Ectodermal cell (in vitro differentiated cells): ENCODE data around the gene EBF3.
A peak's percentile ranks its signal among the peaks of the same experiment; 100 is the strongest.

ENCODE experiments used
- H3K27ac ChIP-seq: 2 replicates; pipeline ENCODE4 v1.7.0; 2013; ENCODE audit warnings: mild to moderate bottlenecking, low read depth, low read length; ENCODE audit not compliant: insufficient read depth, poor library complexity, severe bottlenecking
- H3K27me3 ChIP-seq: 2 replicates; pipeline ENCODE4 v1.7.0; 2013; ENCODE audit warnings: mild to moderate bottlenecking, low read length; ENCODE audit not compliant: insufficient read depth, control insufficient read depth, poor library complexity, severe bottlenecking
- H3K36me3 ChIP-seq: one replicate; pipeline ENCODE4 v1.7.0; 2013; ENCODE audit warnings: low read length; ENCODE audit not compliant: control insufficient read depth, insufficient read depth
- H3K4me1 ChIP-seq: one replicate; pipeline ENCODE4 v1.7.0; 2013; ENCODE audit warnings: low read length; ENCODE audit not compliant: control insufficient read depth, insufficient read depth
- H3K4me3 ChIP-seq: 2 replicates; pipeline ENCODE4 v1.7.0; 2013; ENCODE audit warnings: low read depth, low read length, control low read depth; ENCODE audit not compliant: insufficient read depth
- H3K9me3 ChIP-seq: 2 replicates; pipeline ENCODE4 v1.7.0; 2013; ENCODE audit warnings: mild to moderate bottlenecking, low read length, moderate library complexity; ENCODE audit not compliant: control insufficient read depth
- WGBS, 2 experiments: methylation state at CpG; one replicate each; pipeline ENCODE4 v1.1.7; 2013; ENCODE audit warnings: missing lambda C conversion rate in 2 of 2; 5-methylcytosine and 5-hydroxymethylcytosine counted together

The EBF3 gene

DNA sequence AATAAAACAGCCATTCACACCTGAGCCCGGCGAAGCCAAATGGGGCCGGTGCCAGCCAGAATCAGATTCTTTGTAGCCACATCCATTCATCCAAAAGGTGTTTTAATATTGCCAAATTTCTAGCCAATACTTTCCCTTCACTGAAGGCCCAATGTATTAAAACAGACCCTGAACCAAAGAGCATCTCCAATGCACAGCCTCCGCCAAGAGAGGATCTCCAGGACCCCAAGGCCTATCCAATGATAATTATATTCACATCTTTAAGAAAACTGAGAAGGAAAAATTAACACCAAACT, 12.2 kb downstream of the EBF3 start:
- WGBS, 2 experiments = 97% methylated on average over 4 of the region's 4 CpGs
- Histone ChIP-seq H3K27me3 (peaks cover 36% of the 10 kb centered on the region), H3K4me1 (peaks cover 25% of the 10 kb centered on the region), H3K4me3 (no peak overlapping the region), H3K9me3 (no peaks in the 10 kb centered on the region), H3K36me3 (no peaks in the 10 kb centered on the region), H3K27ac (no peak overlapping the region)

DNA sequence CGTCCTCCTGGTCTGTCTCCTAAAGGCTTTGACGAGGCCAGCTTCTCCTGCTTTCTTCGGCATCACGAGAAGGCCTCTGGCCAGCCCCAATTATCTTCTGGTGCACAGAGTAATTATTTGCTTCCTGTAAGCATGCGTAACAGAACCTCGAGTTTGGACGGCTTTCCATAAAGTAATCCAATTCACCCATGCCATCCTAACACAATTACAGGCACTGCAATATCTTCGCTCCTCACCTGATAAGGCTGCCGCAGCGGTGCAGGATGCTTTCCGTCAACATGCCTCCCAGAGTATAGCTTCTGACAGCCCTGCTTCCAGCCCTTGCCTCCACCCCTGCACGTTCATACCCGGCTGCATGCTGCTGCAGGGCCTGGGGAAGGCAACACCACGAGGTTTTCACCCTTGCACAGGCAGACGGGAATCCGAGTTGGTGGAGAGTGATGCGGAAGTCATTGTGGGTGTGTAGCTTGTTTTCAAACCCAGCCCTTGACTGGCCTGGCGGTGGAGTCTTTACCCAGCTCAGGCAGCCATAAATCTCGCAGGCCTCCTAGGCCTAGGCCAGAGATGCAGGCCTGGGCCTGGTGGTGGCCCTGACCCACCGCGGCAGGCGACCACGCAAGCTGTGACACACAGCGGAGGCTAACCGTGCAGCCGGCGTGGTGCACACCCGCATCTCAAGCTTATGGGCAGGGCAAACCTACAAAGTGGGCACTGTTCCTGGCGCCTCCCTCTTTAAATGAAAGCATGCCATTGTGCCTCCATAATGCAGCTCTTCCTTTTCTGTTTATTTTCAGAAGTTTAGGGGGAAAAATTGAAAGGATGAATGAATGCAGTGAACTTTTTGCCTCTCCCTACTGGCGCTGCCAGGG, 12.7 kb downstream of the EBF3 start:
- Histone ChIP-seq H3K4me1 (peaks cover 25% of the 10 kb centered on the region), H3K4me3 (no peak overlapping the region)
- WGBS, 2 experiments = 92 to 93% methylated on average over 30 of the region's 30 CpGs

DNA sequence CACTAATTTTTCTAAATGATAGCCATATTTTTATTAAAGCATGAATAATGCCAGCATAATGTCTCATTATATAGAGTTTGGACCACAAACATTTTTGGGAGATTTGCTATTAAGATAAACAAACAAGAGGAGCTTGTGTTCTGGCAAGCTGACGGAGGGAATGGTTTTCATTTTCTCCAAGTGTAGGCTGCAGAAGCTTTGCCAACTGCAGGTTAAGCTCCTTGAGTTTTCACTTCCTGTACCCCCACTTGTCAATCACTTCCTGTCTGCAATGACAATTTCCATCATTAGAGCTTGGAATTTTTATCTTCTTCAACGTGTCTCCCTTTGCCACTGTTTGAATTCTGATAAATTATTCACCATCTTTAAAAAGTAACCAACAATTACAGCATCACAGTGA, 13.4 kb downstream of the EBF3 start:
- Histone ChIP-seq H3K27ac (no peak overlapping the region), H3K27me3 (peaks cover 24% of the 10 kb centered on the region), H3K36me3 (no peaks in the 10 kb centered on the region), H3K9me3 (no peaks in the 10 kb centered on the region), H3K4me3 (no peak overlapping the region), H3K4me1 (peaks cover 25% of the 10 kb centered on the region)
- 74 to 75% methylated on average over 2 of the region's 2 CpGs for WGBS, 2 experiments

More for the DNA sequence above, 12.7 kb downstream of the EBF3 start:
- peaks cover 30% of the 10 kb centered on the region for H3K27me3 ChIP-seq
- no peaks in the 10 kb centered on the region for H3K9me3 ChIP-seq
- no peak overlapping the region for H3K27ac ChIP-seq
- H3K36me3 ChIP-seq = no peaks in the 10 kb centered on the region

DNA sequence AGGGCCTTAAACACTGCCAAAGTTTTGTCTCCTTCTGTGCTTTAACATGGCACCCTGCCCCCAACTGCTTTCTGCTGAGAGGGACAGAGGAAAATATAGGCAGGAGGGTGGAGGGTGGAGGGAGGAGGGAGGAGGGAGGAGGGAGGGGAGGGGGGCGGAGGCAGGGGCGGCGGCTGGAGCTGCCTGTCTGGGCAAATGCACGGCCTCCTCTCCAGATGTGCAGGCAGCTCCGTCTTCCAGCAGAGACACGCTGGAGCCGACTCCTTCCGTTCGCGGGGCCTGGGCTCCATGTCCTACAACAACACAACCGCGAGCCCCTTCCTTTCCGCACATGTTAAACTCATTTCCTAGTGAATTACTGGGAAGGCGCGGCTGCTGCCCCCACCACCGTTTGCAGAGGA, 14.2 kb downstream of the EBF3 start:
- no peaks in the 10 kb centered on the region for H3K36me3 ChIP-seq
- H3K27me3 ChIP-seq = peaks cover 16% of the 10 kb centered on the region
- H3K4me3 ChIP-seq = peak overlapping the region; percentile 8
- no peak overlapping the region for H3K27ac ChIP-seq
- H3K9me3 ChIP-seq = no peaks in the 10 kb centered on the region
- 6% methylated on average over 15 to 16 of the region's 16 CpGs for WGBS, 2 experiments
- H3K4me1 ChIP-seq = peaks cover 25% of the 10 kb centered on the region

DNA sequence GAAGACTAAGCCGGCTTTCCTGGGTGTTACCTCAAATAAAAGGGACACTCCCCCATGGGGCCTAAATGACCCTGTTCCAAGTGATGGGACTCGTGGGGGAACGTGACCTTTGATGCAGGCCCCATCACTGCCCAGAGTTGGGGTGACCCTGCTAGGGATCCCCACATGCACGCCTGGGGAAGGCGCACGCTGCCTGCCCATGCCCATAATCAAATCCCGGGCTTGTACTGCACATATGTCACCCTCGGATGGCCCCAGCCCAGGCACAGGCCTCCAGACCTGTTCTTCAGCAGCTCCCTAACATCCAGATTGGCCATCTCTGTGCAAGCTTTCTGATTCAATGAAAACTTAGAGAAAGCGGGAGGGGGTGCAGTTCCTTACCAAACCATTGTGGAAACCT, 14.7 kb downstream of the EBF3 start:
- H3K4me1 ChIP-seq = peaks cover 25% of the 10 kb centered on the region
- WGBS, 2 experiments = 90 to 92% methylated on average over 9 of the region's 9 CpGs
- no peak overlapping the region for H3K4me3 ChIP-seq
- peaks cover 11% of the 10 kb centered on the region for H3K27me3 ChIP-seq
- H3K36me3 ChIP-seq = no peaks in the 10 kb centered on the region
- no peak overlapping the region for H3K27ac ChIP-seq
- no peaks in the 10 kb centered on the region for H3K9me3 ChIP-seq

DNA sequence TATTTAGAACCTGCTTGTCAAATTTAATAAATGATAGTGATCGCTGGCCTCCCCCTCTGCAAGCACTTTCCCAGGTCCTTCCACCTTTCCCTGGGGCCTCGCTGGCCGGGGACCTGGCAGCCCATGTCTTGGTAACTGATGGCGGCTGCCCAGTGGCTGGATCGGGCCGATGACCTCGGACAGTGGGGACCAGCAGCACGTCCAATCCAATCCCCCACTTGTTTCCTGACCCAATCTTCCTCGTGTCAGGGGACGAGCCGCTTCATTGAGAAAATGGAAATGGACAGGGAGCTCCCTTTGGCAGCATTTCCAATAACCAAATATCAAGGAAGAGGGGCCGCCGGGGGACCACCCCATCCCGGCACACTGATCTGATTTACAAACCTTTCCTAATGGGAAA, 17.2 kb downstream of the EBF3 start:
- WGBS, 2 experiments = 90 to 92% methylated on average over 13 to 14 of the region's 14 CpGs
- H3K27ac ChIP-seq = no peak overlapping the region
- peaks cover 16% of the 10 kb centered on the region for H3K4me1 ChIP-seq

DNA sequence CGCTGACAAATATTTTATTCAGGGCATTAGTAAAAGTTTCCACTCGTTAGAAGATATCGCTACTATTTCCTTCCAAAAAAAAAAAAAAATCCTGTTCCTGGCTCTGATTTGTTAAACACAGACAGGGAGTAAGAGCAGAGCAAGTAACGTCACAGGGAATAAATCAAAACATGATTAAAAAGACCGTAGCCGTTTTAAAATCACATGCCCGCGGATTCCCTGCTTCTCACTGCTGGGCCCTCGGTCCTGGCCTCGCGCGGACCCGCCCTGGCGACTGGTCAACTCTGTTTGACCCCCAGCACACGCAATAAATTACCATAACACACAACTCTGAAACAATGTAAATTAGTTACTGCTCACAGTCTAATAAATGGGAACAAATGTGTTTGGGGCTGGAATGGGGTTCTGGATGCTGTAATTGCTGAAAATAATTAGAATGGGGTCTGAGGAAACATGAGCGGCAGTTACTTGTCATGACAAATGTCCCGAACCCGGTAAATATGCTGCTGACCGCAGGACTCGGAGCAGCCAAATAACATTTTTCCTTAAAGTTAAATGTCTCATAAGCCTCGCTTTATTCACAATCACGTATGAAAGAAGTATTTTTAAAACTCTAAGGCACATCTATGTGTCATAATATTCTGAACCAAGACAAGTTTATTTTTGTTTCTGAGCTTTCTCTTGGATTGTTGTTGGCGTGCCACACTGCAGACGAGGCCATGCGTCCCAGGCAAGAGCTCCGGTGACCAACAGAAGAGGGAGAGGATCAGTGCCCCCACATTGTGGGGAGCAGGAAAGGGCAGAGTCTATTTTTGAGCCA, 17.9 kb downstream of the EBF3 start:
- Histone ChIP-seq H3K9me3 (no peaks in the 10 kb centered on the region), H3K27ac (no peak overlapping the region), H3K36me3 (no peaks in the 10 kb centered on the region), H3K27me3 (no peaks in the 10 kb centered on the region), H3K4me3 (no peak overlapping the region), H3K4me1 (peaks cover 20% of the 10 kb centered on the region)
- WGBS, 2 experiments = 94 to 96% methylated on average over 25 to 26 of the region's 26 CpGs

More for the DNA sequence above, 17.2 kb downstream of the EBF3 start:
- Histone ChIP-seq H3K9me3 (no peaks in the 10 kb centered on the region), H3K27me3 (no peaks in the 10 kb centered on the region), H3K36me3 (no peaks in the 10 kb centered on the region), H3K4me3 (no peak overlapping the region)

DNA sequence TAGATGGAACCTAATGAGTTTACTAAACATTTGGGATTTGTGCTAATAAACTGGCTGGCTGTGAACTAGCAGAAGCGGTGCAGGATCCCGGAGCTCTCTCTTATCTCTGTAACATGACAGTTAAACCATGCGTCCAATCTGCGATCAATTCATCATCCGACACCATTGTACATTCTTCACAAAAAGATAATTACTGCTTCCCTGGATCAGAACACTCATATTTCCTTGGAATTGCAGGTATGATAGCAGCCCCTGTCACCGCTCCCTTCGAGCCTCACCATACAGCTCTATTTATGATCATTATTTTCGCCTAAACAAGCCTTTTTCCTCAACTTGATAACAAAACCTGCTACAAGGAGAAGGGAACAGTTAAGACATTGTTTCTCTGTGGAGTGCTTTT, 18.5 kb downstream of the EBF3 start:
- WGBS, 2 experiments = 93 to 95% methylated on average over 8 of the region's 8 CpGs
- Histone ChIP-seq H3K4me3 (no peak overlapping the region), H3K27me3 (no peaks in the 10 kb centered on the region), H3K27ac (no peak overlapping the region), H3K4me1 (peaks cover 17% of the 10 kb centered on the region), H3K9me3 (no peaks in the 10 kb centered on the region), H3K36me3 (no peaks in the 10 kb centered on the region)

DNA sequence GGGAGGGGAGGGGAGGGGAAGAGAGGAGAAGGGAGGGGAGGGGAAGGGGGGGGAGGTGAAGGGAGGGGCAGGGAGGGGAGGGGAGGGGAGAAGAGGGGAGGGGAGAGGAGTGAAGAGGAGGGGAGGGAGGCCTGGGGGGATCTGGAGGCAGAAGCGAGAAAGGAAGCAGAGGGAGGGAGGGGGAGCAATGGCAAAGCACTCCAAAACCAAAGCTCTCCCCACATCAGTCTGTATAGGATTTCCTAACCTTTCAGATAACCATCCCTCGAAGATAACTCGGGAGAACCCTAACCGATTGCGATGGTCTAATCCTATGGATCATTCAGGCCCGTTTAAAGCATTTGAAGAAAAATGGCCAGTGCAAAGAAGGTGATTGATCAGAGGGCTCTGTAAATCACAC, 19.0 kb downstream of the EBF3 start:
- 87 to 89% methylated on average over 5 to 6 of the region's 6 CpGs for WGBS, 2 experiments
- H3K4me3 ChIP-seq = no peak overlapping the region
- H3K9me3 ChIP-seq = no peaks in the 10 kb centered on the region
- H3K4me1 ChIP-seq = peaks cover 14% of the 10 kb centered on the region
- H3K36me3 ChIP-seq = no peaks in the 10 kb centered on the region
- no peaks in the 10 kb centered on the region for H3K27me3 ChIP-seq
- H3K27ac ChIP-seq = no peak overlapping the region

DNA sequence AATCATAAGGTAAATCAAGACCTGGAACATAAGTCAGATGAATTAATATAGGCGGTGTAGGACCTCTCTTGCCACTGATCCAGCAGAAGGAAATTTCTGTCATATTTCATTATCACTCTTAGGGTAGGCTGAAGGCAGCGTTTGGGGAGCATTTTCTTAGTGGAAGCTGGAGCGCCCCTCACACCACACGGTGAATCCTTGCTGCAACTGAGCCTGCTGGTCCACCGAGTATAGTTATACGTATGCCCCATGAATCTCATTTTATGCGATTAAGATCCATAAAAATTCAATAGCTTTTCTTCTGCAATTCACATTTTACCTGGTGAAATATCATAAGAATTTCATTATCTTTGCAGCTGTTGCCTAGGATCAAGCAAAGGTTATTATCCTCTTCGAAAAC, 19.6 kb downstream of the EBF3 start:
- no peak overlapping the region for H3K4me3 ChIP-seq
- H3K27me3 ChIP-seq = no peaks in the 10 kb centered on the region
- 89% methylated on average over 8 of the region's 8 CpGs for WGBS, 2 experiments
- no peaks in the 10 kb centered on the region for H3K36me3 ChIP-seq
- H3K9me3 ChIP-seq = no peaks in the 10 kb centered on the region
- H3K4me1 ChIP-seq = peaks cover 10% of the 10 kb centered on the region
- H3K27ac ChIP-seq = no peak overlapping the region
